Lower leg skin (tissue), 4 donors: ENCODE measurements around the gene FMNL2. TPM values are rescaled to one million over a fixed set of nuclear protein-coding genes. Genes with fewer than 3 reads are reported as not detected.

Experiments
- DNase-seq, 2 donors: peaks; one replicate each; pipeline ENCODE4 v3.0.0-alpha.2; 2019; ENCODE audit warnings: low spot score in 2 of 2
- H3K4me3 ChIP-seq: fragments of 200-600 bp; sonication (generic); 2 replicates; pipeline ENCODE4 v1.5.1; 2017; ENCODE audit warnings: mild to moderate bottlenecking, low read depth; ENCODE audit not compliant: poor library complexity, severe bottlenecking
- CTCF ChIP-seq, 3 donors: fragments of 450-650 bp; IDR thresholded peaks; one replicate each; pipeline ENCODE4 v1.5.1; 2016; ENCODE audit warnings: antibody characterized with exemption in 3 of 3, mild to moderate bottlenecking in 3 of 3, moderate library complexity in 2 of 3
- POLR2A ChIP-seq, 2 donors: fragments of 450-650 bp; IDR thresholded peaks; one replicate each; pipeline ENCODE4 v1.6.1; 2016 to 2017; ENCODE audit warnings: antibody characterized with exemption in 2 of 2, mild to moderate bottlenecking in 1 of 2, moderate library complexity in 1 of 2
- WGBS, 2 donors: methylation state at CpG; one replicate each; pipeline ENCODE4 v1.1.5; 2018; 5-methylcytosine and 5-hydroxymethylcytosine counted together
- intact Hi-C: fragments of 100-400 bp; cut with DNase I; formaldehyde crosslinking; loops from one replicate; pipeline ENCODE4 v1.15.0; 2023; ENCODE audit warnings: low total_unique reads
- total RNA-seq, 4 donors: library from RNA; depleted of rRNA; stranded (reverse); fragments of >200 nt; gene quantifications; one replicate each; pipeline ENCODE4 v1.1.0, GENCODE V29; 2016

The FMNL2 gene
- total RNA-seq, 4 donors from 2014 or later, result 9.6 to 18.3 (median 12.9) TPM

GRCh38 chr2:152394326-152394725 is 59.4 kb downstream of the FMNL2 start:
- no peak overlapping the region for H3K4me3 ChIP-seq
- no peak for DNase-seq
- no peak for TF ChIP-seq POLR2A (IDR thresholded peaks at IDR 0.05)
- TF ChIP-seq CTCF (IDR thresholded peaks at IDR 0.05), result no peak
- intact Hi-C loops, result no loop called here

GRCh38 chr2:152395103-152395502 is 60.1 kb downstream of the FMNL2 start:
- TF ChIP-seq POLR2A (IDR thresholded peaks at IDR 0.05) (no peak), CTCF (IDR thresholded peaks at IDR 0.05) (no peak)
- intact Hi-C loops, result no loop called here
- H3K4me3 ChIP-seq, result no peak overlapping the region
- 57 to 60% methylated on average over 2 of the region's 2 CpGs for WGBS, 2 donors
- no peak for DNase-seq

- no peak overlapping the region for H3K4me3 ChIP-seq
- intact Hi-C loops, result no loop called here
- TF ChIP-seq POLR2A (IDR thresholded peaks at IDR 0.05) (no peak), CTCF (IDR thresholded peaks at IDR 0.05) (no peak)
- no peak for DNase-seq
- 52 to 54% methylated on average over 6 of the region's 6 CpGs for WGBS, 2 donors
These were observed 60.6 kb downstream of the FMNL2 start for GRCh38 chr2:152395572-152395971.

- H3K4me3 ChIP-seq, result no peak overlapping the region
- WGBS, 2 donors, result 55 to 62% methylated on average over 4 of the region's 4 CpGs
- TF ChIP-seq CTCF (IDR thresholded peaks at IDR 0.05) (no peak), POLR2A (IDR thresholded peaks at IDR 0.05) (no peak)
- intact Hi-C loops, result no loop called here
- DNase-seq, result no peak
These were observed 61.1 kb downstream of the FMNL2 start for GRCh38 chr2:152396051-152396511.

- H3K4me3 ChIP-seq, result no peak overlapping the region
- intact Hi-C loops, result no loop called here
- 35 to 61% methylated on average over 2 of the region's 2 CpGs for WGBS, 2 donors
- no peak for DNase-seq
- no peak for TF ChIP-seq POLR2A (IDR thresholded peaks at IDR 0.05)
- no peak for TF ChIP-seq CTCF (IDR thresholded peaks at IDR 0.05)
These were observed 61.8 kb downstream of the FMNL2 start for GRCh38 chr2:152396763-152397162.

- intact Hi-C loops, result no loop called here
- WGBS, 2 donors, result 90 to 91% methylated on average over 4 of the region's 4 CpGs
These were observed 64.0 kb downstream of the FMNL2 start for GRCh38 chr2:152399003-152399402.

More at GRCh38 chr2:152399003-152399402, 64.0 kb downstream of the FMNL2 start:
- DNase-seq, result no peak
- TF ChIP-seq POLR2A (IDR thresholded peaks at IDR 0.05), result no peak
- TF ChIP-seq CTCF (IDR thresholded peaks at IDR 0.05), result no peak
- no peak overlapping the region for H3K4me3 ChIP-seq
